ENCODE measurements around the gene NOTUM.

DNA sequence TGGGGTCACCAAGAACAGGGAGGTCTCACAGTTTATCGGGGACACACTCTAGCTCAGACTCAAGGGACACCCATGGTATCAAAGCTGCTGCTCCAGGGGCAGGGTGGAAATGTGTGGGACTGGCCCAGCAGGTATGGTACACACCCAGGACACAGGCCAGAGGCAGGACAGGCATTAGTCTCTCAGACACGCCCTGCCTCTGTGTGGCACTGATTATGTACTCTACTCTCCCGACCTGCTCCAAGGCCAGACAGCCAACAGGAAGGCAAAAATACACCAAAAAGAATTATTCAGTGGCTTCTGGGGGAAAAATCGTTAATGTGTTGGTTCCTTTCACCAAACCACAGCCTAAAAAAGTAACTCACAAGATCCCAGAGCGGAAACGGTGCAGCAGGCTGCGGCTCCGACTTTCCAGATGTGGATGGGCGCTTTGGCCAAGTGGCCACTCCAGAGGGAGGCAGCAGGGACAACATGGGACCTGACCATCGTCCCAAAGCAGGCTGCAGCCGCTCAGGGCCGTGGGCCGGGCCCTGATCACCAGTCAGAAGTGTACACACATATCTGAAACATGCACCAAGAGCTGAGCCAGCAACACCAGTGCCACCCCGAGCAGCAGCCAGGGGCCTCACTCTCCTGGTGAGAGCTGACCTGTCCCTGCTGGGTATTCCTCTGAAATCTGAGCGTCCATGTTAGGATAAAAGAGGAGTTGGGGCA lies 42.0 kb downstream of the NOTUM start:
- TF ChIP-seq, protein P1, sequence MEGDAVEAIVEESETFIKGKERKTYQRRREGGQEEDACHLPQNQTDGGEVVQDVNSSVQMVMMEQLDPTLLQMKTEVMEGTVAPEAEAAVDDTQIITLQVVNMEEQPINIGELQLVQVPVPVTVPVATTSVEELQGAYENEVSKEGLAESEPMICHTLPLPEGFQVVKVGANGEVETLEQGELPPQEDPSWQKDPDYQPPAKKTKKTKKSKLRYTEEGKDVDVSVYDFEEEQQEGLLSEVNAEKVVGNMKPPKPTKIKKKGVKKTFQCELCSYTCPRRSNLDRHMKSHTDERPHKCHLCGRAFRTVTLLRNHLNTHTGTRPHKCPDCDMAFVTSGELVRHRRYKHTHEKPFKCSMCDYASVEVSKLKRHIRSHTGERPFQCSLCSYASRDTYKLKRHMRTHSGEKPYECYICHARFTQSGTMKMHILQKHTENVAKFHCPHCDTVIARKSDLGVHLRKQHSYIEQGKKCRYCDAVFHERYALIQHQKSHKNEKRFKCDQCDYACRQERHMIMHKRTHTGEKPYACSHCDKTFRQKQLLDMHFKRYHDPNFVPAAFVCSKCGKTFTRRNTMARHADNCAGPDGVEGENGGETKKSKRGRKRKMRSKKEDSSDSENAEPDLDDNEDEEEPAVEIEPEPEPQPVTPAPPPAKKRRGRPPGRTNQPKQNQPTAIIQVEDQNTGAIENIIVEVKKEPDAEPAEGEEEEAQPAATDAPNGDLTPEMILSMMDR (tag by site-specific recombination; IDR thresholded peaks at IDR 0.05) = no peak
- TF ChIP-seq ZNF121 (tag by site-specific recombination; IDR thresholded peaks at IDR 0.05) (no peak), HOXA7 (CRISPR knock-in tag; IDR thresholded peaks at IDR 0.05; ENCODE audit: borderline replicate concordance) (no peak), KLF16 (tag by site-specific recombination; IDR thresholded peaks at IDR 0.05) (no peak), ZBTB21 (tag by site-specific recombination; IDR thresholded peaks at IDR 0.05) (no peak)
- TF ChIP-seq, protein P2, sequence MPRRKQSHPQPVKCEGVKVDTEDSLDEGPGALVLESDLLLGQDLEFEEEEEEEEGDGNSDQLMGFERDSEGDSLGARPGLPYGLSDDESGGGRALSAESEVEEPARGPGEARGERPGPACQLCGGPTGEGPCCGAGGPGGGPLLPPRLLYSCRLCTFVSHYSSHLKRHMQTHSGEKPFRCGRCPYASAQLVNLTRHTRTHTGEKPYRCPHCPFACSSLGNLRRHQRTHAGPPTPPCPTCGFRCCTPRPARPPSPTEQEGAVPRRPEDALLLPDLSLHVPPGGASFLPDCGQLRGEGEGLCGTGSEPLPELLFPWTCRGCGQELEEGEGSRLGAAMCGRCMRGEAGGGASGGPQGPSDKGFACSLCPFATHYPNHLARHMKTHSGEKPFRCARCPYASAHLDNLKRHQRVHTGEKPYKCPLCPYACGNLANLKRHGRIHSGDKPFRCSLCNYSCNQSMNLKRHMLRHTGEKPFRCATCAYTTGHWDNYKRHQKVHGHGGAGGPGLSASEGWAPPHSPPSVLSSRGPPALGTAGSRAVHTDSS (tag by site-specific recombination; IDR thresholded peaks at IDR 0.05) = no peak
- TF ChIP-seq, protein P3, sequence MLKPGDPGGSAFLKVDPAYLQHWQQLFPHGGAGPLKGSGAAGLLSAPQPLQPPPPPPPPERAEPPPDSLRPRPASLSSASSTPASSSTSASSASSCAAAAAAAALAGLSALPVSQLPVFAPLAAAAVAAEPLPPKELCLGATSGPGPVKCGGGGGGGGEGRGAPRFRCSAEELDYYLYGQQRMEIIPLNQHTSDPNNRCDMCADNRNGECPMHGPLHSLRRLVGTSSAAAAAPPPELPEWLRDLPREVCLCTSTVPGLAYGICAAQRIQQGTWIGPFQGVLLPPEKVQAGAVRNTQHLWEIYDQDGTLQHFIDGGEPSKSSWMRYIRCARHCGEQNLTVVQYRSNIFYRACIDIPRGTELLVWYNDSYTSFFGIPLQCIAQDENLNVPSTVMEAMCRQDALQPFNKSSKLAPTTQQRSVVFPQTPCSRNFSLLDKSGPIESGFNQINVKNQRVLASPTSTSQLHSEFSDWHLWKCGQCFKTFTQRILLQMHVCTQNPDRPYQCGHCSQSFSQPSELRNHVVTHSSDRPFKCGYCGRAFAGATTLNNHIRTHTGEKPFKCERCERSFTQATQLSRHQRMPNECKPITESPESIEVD (tag by site-specific recombination; IDR thresholded peaks at IDR 0.05) = no peak

All from HEK293 (cell line).